Inflammatory macrophage treated with lipopolysaccharide for 1 hour (primary cell): ENCODE measurements around the gene CCNL2.
"Not testable (repeated sequence)": the region's sequence is repeated elsewhere in the genome, so short reads cannot be mapped to it uniquely, and the experiment has no call there.

ENCODE experiments used
- DNase-seq, 2 donors: peaks; one replicate each; pipeline ENCODE4 v3.0.0-alpha.2; 2020 to 2022

The CCNL2 gene

GRCh38 chr1:1399187-1399871, at the start of gene CCNL2:
TSS of gene CCNL2 (minus strand) at chr1:1399335. CDS start at chr1:1399306, 29 bp downstream.
- DNase-seq, result peak; percentile 98 to 100

- not testable (repeated sequence) for DNase-seq
Measured at GRCh38 chr1:1446631-1447030, 47.5 kb upstream of the CCNL2 start.

GRCh38 chr1:1442069-1442770, 43.1 kb upstream of the CCNL2 start:
- DNase-seq, result no peak

GRCh38 chr1:1441002-1441888, 42.1 kb upstream of the CCNL2 start:
- DNase-seq, result peak; percentile 18 to 57

GRCh38 chr1:1440262-1441001, 41.3 kb upstream of the CCNL2 start:
- no peak for DNase-seq

- DNase-seq, result no peak
Measured at GRCh38 chr1:1439546-1440261, 40.6 kb upstream of the CCNL2 start.

GRCh38 chr1:1438531-1439381, 39.6 kb upstream of the CCNL2 start:
- no peak for DNase-seq

- no peak for DNase-seq
Measured at GRCh38 chr1:1437904-1438376, 38.8 kb upstream of the CCNL2 start.

- no peak for DNase-seq
Measured at GRCh38 chr1:1437033-1437903, 38.1 kb upstream of the CCNL2 start.

GRCh38 chr1:1436630-1437032, 37.5 kb upstream of the CCNL2 start:
- no peak for DNase-seq

- no peak for DNase-seq
Measured at GRCh38 chr1:1435911-1436629, 36.9 kb upstream of the CCNL2 start.

- DNase-seq, result peak; percentile 37 to 65
Measured at GRCh38 chr1:1435106-1435903, 36.2 kb upstream of the CCNL2 start, which contains the start of gene VWA1. TSS of gene VWA1 (plus strand) at chr1:1435690. CDS start at chr1:1435749, 59 bp downstream.

- DNase-seq, result no peak
Measured at GRCh38 chr1:1434824-1435105, 35.6 kb upstream of the CCNL2 start.

GRCh38 chr1:1434131-1434823, 35.1 kb upstream of the CCNL2 start:
- no peak for DNase-seq

- no peak for DNase-seq
Measured at GRCh38 chr1:1433804-1434130, 34.6 kb upstream of the CCNL2 start.

GRCh38 chr1:1432951-1433803, 34.0 kb upstream of the CCNL2 start:
- DNase-seq, result no peak
